Liver (tissue), 9 donors: Measurements from ENCODE around the gene CTSA. TPM values are rescaled to one million over a fixed set of nuclear protein-coding genes. Genes with fewer than 3 reads are reported as not detected.

Source experiments
- DNase-seq: peaks from one replicate; pipeline ENCODE4 v3.0.0-alpha.2; 2017; ENCODE audit warnings: low spot score
- H3K27ac ChIP-seq, 2 donors: one replicate each; pipeline ENCODE4 v1.7.0; 2013; ENCODE audit warnings: inconsistent platforms in 2 of 2, low read length in 2 of 2, control low read depth in 1 of 2, low read depth in 1 of 2, mild to moderate bottlenecking in 1 of 2
- H3K27me3 ChIP-seq, 4 donors: one replicate each; pipeline versions ENCODE4 v1.6.1 to v1.7.0; 2013; ENCODE audit warnings: low read length in 3 of 4, inconsistent platforms in 1 of 4, mild to moderate bottlenecking in 1 of 4, moderate library complexity in 1 of 4; ENCODE audit not compliant: control insufficient read depth in 4 of 4, insufficient read depth in 4 of 4
- H3K36me3 ChIP-seq, 4 donors: one replicate each; pipeline versions ENCODE4 v1.6.1 to v1.7.0; 2013; ENCODE audit warnings: low read length in 3 of 4, mild to moderate bottlenecking in 3 of 4, low read depth in 1 of 4, moderate library complexity in 1 of 4; ENCODE audit not compliant: control insufficient read depth in 4 of 4, insufficient read depth in 3 of 4
- H3K4me1 ChIP-seq, 4 donors: one replicate each; pipeline versions ENCODE4 v1.6.1 to v1.7.0; 2013; ENCODE audit warnings: low read length in 3 of 4, mild to moderate bottlenecking in 3 of 4, moderate library complexity in 1 of 4; ENCODE audit not compliant: control insufficient read depth in 4 of 4, insufficient read depth in 4 of 4
- H3K4me3 ChIP-seq, 3 donors: one replicate each; pipeline versions ENCODE4 v1.6.1 to v1.7.0; 2013; ENCODE audit warnings: low read length in 3 of 3, control low read depth in 1 of 3, low read depth in 1 of 3, mild to moderate bottlenecking in 1 of 3
- H3K9ac ChIP-seq, 2 donors: one replicate each; pipeline ENCODE4 v1.7.0; 2013; ENCODE audit warnings: low read length in 2 of 2, mild to moderate bottlenecking in 2 of 2, moderate library complexity in 2 of 2, control low read depth in 1 of 2, low read depth in 1 of 2
- H3K9me3 ChIP-seq, 4 donors: one replicate each; pipeline versions ENCODE4 v1.6.1 to v1.7.0; 2013; ENCODE audit warnings: low read length in 3 of 4; ENCODE audit not compliant: control insufficient read depth in 4 of 4
- CTCF ChIP-seq: fragments of 150-350 bp; IDR thresholded peaks from 2 replicates; pipeline ENCODE4 v1.5.1; 2017; ENCODE audit warnings: improper control_type of control experiment, low read depth, low read length; ENCODE audit not compliant: missing input control
- EGR1 ChIP-seq, 2 donors: IDR thresholded peaks; 2 replicates each; pipeline ENCODE4 v1.6.1; 2016 to 2018; ENCODE audit warnings: antibody characterized with exemption in 2 of 2, low read depth in 2 of 2
- FOXA1 ChIP-seq: IDR thresholded peaks from 2 replicates; pipeline ENCODE4 v1.6.1; 2016; ENCODE audit warnings: antibody characterized with exemption
- FOXA2 ChIP-seq: IDR thresholded peaks from 2 replicates; pipeline ENCODE4 v1.6.1; 2016; ENCODE audit warnings: antibody characterized with exemption
- GABPA ChIP-seq, 2 donors: IDR thresholded peaks in 1 of 2; conservative IDR thresholded peaks in 1 of 2; 2 replicates each; pipeline ENCODE4 v1.6.1; 2016; ENCODE audit warnings: antibody characterized with exemption in 2 of 2, mild to moderate bottlenecking in 1 of 2, moderate library complexity in 1 of 2
- HNF4A ChIP-seq, 2 donors: conservative IDR thresholded peaks; 2 replicates each; pipeline ENCODE4 v1.6.1; 2016; ENCODE audit warnings: antibody characterized with exemption in 2 of 2, mild to moderate bottlenecking in 2 of 2
- HNF4G ChIP-seq: IDR thresholded peaks from 2 replicates; pipeline ENCODE4 v1.6.1; 2016; ENCODE audit warnings: antibody characterized with exemption
- JUND ChIP-seq, 2 donors: IDR thresholded peaks; 2 replicates each; pipeline ENCODE4 v1.6.1; 2016; ENCODE audit warnings: antibody characterized with exemption in 2 of 2
- MAX ChIP-seq: IDR thresholded peaks from 2 replicates; pipeline ENCODE4 v1.6.1; 2016; ENCODE audit warnings: antibody characterized with exemption
- NR2F2 ChIP-seq: IDR thresholded peaks from 2 replicates; pipeline ENCODE4 v1.6.1; 2016; ENCODE audit warnings: antibody characterized with exemption
- RAD21 ChIP-seq, 2 donors: IDR thresholded peaks; 2 replicates each; pipeline ENCODE4 v1.6.1; 2016; ENCODE audit warnings: antibody characterized with exemption in 2 of 2, mild to moderate bottlenecking in 2 of 2
- REST ChIP-seq: IDR thresholded peaks from 2 replicates; pipeline ENCODE4 v1.6.1; 2016; ENCODE audit warnings: antibody characterized with exemption, mild to moderate bottlenecking
- RXRA ChIP-seq, 2 donors: IDR thresholded peaks; 2 replicates each; pipeline ENCODE4 v1.6.1; 2017 to 2018; ENCODE audit warnings: antibody characterized with exemption in 2 of 2, mild to moderate bottlenecking in 1 of 2
- SP1 ChIP-seq: IDR thresholded peaks from 2 replicates; pipeline ENCODE4 v1.6.1; 2018; ENCODE audit warnings: antibody characterized with exemption, mild to moderate bottlenecking
- TAF1 ChIP-seq: conservative IDR thresholded peaks from 2 replicates; pipeline ENCODE4 v1.6.1; 2016; ENCODE audit warnings: antibody characterized with exemption, mild to moderate bottlenecking
- YY1 ChIP-seq: IDR thresholded peaks from 2 replicates; pipeline ENCODE4 v1.6.1; 2016; ENCODE audit warnings: antibody characterized with exemption, mild to moderate bottlenecking
- ZBTB33 ChIP-seq: IDR thresholded peaks from 2 replicates; pipeline ENCODE4 v1.6.1; 2016; ENCODE audit warnings: antibody characterized with exemption
- WGBS: extraction: QIAGEN DNeasy Blood & Tissue Kit; methylation state at CpG from one replicate; pipeline ENCODE4 v1.1.7; 2013; 5-methylcytosine and 5-hydroxymethylcytosine counted together
- polyA plus RNA-seq, 2 donors: library from polyadenylated mRNA; stranded (reverse) in 1 of 2; unstranded in 1 of 2; fragments of 200-250 nt in 1 of 2; fragments of >200 nt in 1 of 2; fragmentation: Nextera tagmentation in 1 of 2; extraction: Ambion mirVana in 1 of 2; gene quantifications; one replicate each; pipeline versions ENCODE4 v1.2.1 to v1.2.3, GENCODE V29; 2013 to 2015
- total RNA-seq, 2 donors: library from RNA; depleted of rRNA; stranded (reverse); fragments of >200 nt; gene quantifications; one replicate each; pipeline ENCODE4 v1.2.3, GENCODE V29; 2014
- TF ChIP-seq, protein P1 (sequence below): IDR thresholded peaks from 2 replicates; pipeline ENCODE4 v1.6.1; 2016; ENCODE audit warnings: antibody characterized with exemption
- donor health status: healthy.
- donor health status: healthy.
- donor health status: healthy.
- donor health status: healthy.
- donor health status: healthy.

The CTSA gene
- total and polyA plus RNA-seq, 4 donors, result 45.6 to 151 (median 76.4) TPM

DNA sequence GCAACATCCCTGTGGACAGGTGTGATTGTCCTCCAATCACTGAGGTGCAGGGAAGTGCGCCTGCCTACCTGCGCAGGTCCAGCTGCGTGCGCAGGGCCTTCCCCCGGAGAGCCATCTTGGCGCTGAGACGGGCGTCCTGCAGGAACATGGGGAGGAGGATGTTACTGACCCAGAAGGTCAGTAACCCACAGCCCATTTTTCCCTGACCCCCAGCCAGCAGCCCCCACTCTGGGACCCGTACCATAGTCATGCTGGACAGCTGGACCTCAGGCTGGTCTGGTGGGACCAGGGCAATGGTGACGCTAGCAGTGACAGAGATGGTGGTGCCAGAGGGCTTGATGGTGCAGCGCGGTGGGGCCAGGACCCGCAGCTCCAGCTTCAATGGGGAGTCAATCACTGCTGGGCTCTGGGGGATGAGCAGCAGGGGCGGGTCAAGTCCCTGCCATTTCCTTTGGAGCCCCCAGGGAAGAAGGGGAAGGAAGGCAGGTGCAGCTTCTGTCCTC is 11.1 kb downstream of the CTSA start:
- no peaks in the 10 kb centered on the region for H3K4me1 ChIP-seq
- H3K27me3 ChIP-seq, result no peaks in the 10 kb centered on the region
- 93% methylated on average over 14 of the region's 14 CpGs for WGBS
- no peak for DNase-seq
- H3K27ac ChIP-seq, result no peak overlapping the region
- H3K9ac ChIP-seq, result no peak overlapping the region
- peaks cover 7 to 21% (median 10%) of the 10 kb centered on the region in 4 donors for H3K36me3 ChIP-seq
- no peak overlapping the region for H3K4me3 ChIP-seq
- H3K9me3 ChIP-seq, result no peaks in the 10 kb centered on the region
- TF ChIP-seq JUND (IDR thresholded peaks at IDR 0.05), result no peak
- no peak for TF ChIP-seq NR2F2
- no peak for TF ChIP-seq EGR1 (IDR thresholded peaks at IDR 0.05; ENCODE audit: low read depth in 2 of 2)
- TF ChIP-seq REST, result no peak
- no peak for TF ChIP-seq GABPA (IDR thresholded peaks at IDR 0.05 in 1 of 2, conservative IDR thresholded peaks at IDR 0.05 in 1 of 2)
- TF ChIP-seq YY1, result no peak
- no peak for TF ChIP-seq MAX
- no peak for TF ChIP-seq ZBTB33
- TF ChIP-seq RXRA (IDR thresholded peaks at IDR 0.05), result no peak
- TF ChIP-seq HNF4A (conservative IDR thresholded peaks at IDR 0.05), result no peak
- TF ChIP-seq TAF1, result no peak
- no peak for TF ChIP-seq FOXA2
- no peak for TF ChIP-seq CTCF
- TF ChIP-seq, protein P1, sequence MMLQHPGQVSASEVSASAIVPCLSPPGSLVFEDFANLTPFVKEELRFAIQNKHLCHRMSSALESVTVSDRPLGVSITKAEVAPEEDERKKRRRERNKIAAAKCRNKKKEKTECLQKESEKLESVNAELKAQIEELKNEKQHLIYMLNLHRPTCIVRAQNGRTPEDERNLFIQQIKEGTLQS, result no peak
- TF ChIP-seq HNF4G, result no peak
- no peak for TF ChIP-seq SP1
- no peak for TF ChIP-seq RAD21 (IDR thresholded peaks at IDR 0.05)
- no peak for TF ChIP-seq FOXA1
